Trophoblast cell (in vitro differentiated cells and primary cell): ENCODE data around the gene CABCOCO1.

Source experiments
- DNase-seq, 2 donors: peaks; one replicate each; pipeline ENCODE4 v3.0.0-alpha.2; 2016
- H2AFZ ChIP-seq: 2 replicates; pipeline ENCODE4 v1.6.1; 2013; ENCODE audit warnings: low read length, moderate library complexity, mild to moderate bottlenecking; ENCODE audit not compliant: insufficient read depth, poor library complexity
- H2AK5ac ChIP-seq: 2 replicates; pipeline ENCODE4 v1.6.1; 2013; ENCODE audit warnings: mild to moderate bottlenecking, low read length
- H2BK120ac ChIP-seq: 2 replicates; pipeline ENCODE4 v1.6.1; 2013; ENCODE audit warnings: low read length, mild to moderate bottlenecking, moderate library complexity; ENCODE audit not compliant: insufficient read depth, poor library complexity
- H2BK12ac ChIP-seq: 2 replicates; pipeline ENCODE4 v1.6.1; 2013; ENCODE audit warnings: mild to moderate bottlenecking, low read length, moderate library complexity
- H2BK5ac ChIP-seq: 2 replicates; pipeline ENCODE4 v1.6.1; 2013; ENCODE audit warnings: low read length, low read depth, moderate library complexity, mild to moderate bottlenecking; ENCODE audit not compliant: poor library complexity
- H3K14ac ChIP-seq: 2 replicates; pipeline ENCODE4 v1.6.1; 2013; ENCODE audit warnings: mild to moderate bottlenecking, low read length
- H3K18ac ChIP-seq: 2 replicates; pipeline ENCODE4 v1.6.1; 2013; ENCODE audit warnings: mild to moderate bottlenecking, low read length
- H3K23ac ChIP-seq: 2 replicates; pipeline ENCODE4 v1.6.1; 2013; ENCODE audit warnings: low read length
- H3K27ac ChIP-seq: 2 replicates; pipeline ENCODE4 v1.5.1; 2013; ENCODE audit warnings: low read depth, mild to moderate bottlenecking, inconsistent platforms, low read length, moderate library complexity
- H3K27me3 ChIP-seq: 2 replicates; pipeline ENCODE4 v1.6.1; 2013; ENCODE audit warnings: inconsistent platforms, mild to moderate bottlenecking, low read length, moderate library complexity; ENCODE audit not compliant: insufficient read depth
- H3K36me3 ChIP-seq, 2 experiments: 1 replicate in 1 of 2; 2 replicates in 1 of 2; pipeline ENCODE4 v1.6.1; 2013; ENCODE audit warnings: low read length in 2 of 2, mild to moderate bottlenecking in 2 of 2, moderate library complexity in 1 of 2; ENCODE audit not compliant: insufficient read depth in 2 of 2, control insufficient read depth in 1 of 2
- H3K4ac ChIP-seq: 2 replicates; pipeline ENCODE4 v1.6.1; 2013; ENCODE audit warnings: low read depth, mild to moderate bottlenecking, low read length, moderate library complexity
- H3K4me1 ChIP-seq, 2 experiments: 1 replicate in 1 of 2; 2 replicates in 1 of 2; pipeline ENCODE4 v1.6.1; 2013; ENCODE audit warnings: low read length in 2 of 2, mild to moderate bottlenecking in 2 of 2, moderate library complexity in 1 of 2; ENCODE audit not compliant: insufficient read depth in 2 of 2, control insufficient read depth in 1 of 2
- H3K4me2 ChIP-seq: 2 replicates; pipeline ENCODE4 v1.6.1; 2013; ENCODE audit warnings: inconsistent platforms, mild to moderate bottlenecking, low read length, moderate library complexity
- H3K4me3 ChIP-seq: 2 replicates; pipeline ENCODE4 v1.5.1; 2013; ENCODE audit warnings: mild to moderate bottlenecking, low read depth, low read length, inconsistent platforms
- H3K79me1 ChIP-seq: one replicate; pipeline ENCODE4 v1.6.1; 2013; ENCODE audit warnings: low read length
- H3K79me2 ChIP-seq: 2 replicates; pipeline ENCODE4 v1.6.1; 2013; ENCODE audit warnings: low read length, mild to moderate bottlenecking; ENCODE audit not compliant: control insufficient read depth, insufficient read depth, poor library complexity
- H3K9ac ChIP-seq: 2 replicates; pipeline ENCODE4 v1.6.1; 2013; ENCODE audit warnings: mild to moderate bottlenecking, low read length
- H3K9me3 ChIP-seq: 2 replicates; pipeline ENCODE4 v1.6.1; 2013; ENCODE audit warnings: low read depth, mild to moderate bottlenecking, control low read depth, inconsistent platforms, low read length; ENCODE audit not compliant: insufficient read depth
- H4K12ac ChIP-seq: 2 replicates; pipeline ENCODE4 v1.6.1; 2013; ENCODE audit warnings: low read depth, mild to moderate bottlenecking, low read length, moderate library complexity
- H4K8ac ChIP-seq: 2 replicates; pipeline ENCODE4 v1.6.1; 2013; ENCODE audit warnings: low read depth, mild to moderate bottlenecking, low read length, moderate library complexity
- H4K91ac ChIP-seq: one replicate; pipeline ENCODE4 v1.6.1; 2013; ENCODE audit warnings: low read depth, mild to moderate bottlenecking, low read length, moderate library complexity
- WGBS: extraction: QIAGEN DNeasy Blood & Tissue Kit; methylation state at CpG from one replicate; pipeline ENCODE4 v1.1.7; 2013; ENCODE audit warnings: missing lambda C conversion rate; ENCODE audit not compliant: insufficient read length, insufficient coverage; ENCODE audit errors: extremely low coverage; 5-methylcytosine and 5-hydroxymethylcytosine counted together

CABCOCO1 gene

GRCh38 chr10:61730671-61731070 is 67.9 kb downstream of the CABCOCO1 start:
- Histone ChIP-seq H2AFZ (no peak overlapping the region), H3K9me3 (no peaks in the 10 kb centered on the region), H3K79me1 (no peaks in the 10 kb centered on the region), H3K27ac (no peak overlapping the region), H3K79me2 (no peaks in the 10 kb centered on the region), H4K91ac (no peak overlapping the region), H3K23ac (no peak overlapping the region), H3K36me3 (no peaks in the 10 kb centered on the region), H3K4me1 (no peaks in the 10 kb centered on the region), H2BK120ac (no peak overlapping the region), H4K12ac (no peak overlapping the region), H3K18ac (no peak overlapping the region), H3K4me3 (no peak overlapping the region), H3K9ac (no peak overlapping the region), H3K14ac (no peak overlapping the region), H4K8ac (no peak overlapping the region), H3K4ac (no peak overlapping the region), H2BK5ac (no peak overlapping the region), H3K4me2 (no peak overlapping the region), H3K27me3 (no peaks in the 10 kb centered on the region), H2AK5ac (no peak overlapping the region), H2BK12ac (no peak overlapping the region)
- DNase-seq, result no peak
- WGBS, result no CpG with 5 or more reads among the region's 2 CpGs

- Histone ChIP-seq H3K36me3 (no peaks in the 10 kb centered on the region), H3K4me2 (no peak overlapping the region), H2BK5ac (no peak overlapping the region), H2AK5ac (no peak overlapping the region), H4K91ac (no peak overlapping the region), H4K8ac (no peak overlapping the region), H3K9me3 (no peaks in the 10 kb centered on the region), H3K79me1 (no peaks in the 10 kb centered on the region), H3K4me1 (no peaks in the 10 kb centered on the region), H3K79me2 (no peaks in the 10 kb centered on the region), H3K4ac (no peak overlapping the region), H2BK120ac (no peak overlapping the region), H2AFZ (no peak overlapping the region), H3K9ac (no peak overlapping the region), H3K4me3 (no peak overlapping the region), H3K18ac (no peak overlapping the region), H3K14ac (no peak overlapping the region), H3K27ac (no peak overlapping the region), H3K27me3 (no peaks in the 10 kb centered on the region), H3K23ac (no peak overlapping the region), H2BK12ac (no peak overlapping the region), H4K12ac (no peak overlapping the region)
- no CpG with 5 or more reads among the region's 1 CpG for WGBS
- DNase-seq, result no peak
These were observed 68.9 kb downstream of the CABCOCO1 start for GRCh38 chr10:61731638-61732037.

- Histone ChIP-seq H3K18ac (no peak overlapping the region), H3K79me2 (no peaks in the 10 kb centered on the region), H3K9ac (no peak overlapping the region), H2BK120ac (no peak overlapping the region), H3K4me2 (no peak overlapping the region), H3K4me3 (no peak overlapping the region), H4K91ac (no peak overlapping the region), H3K9me3 (no peaks in the 10 kb centered on the region), H3K14ac (no peak overlapping the region), H2BK5ac (no peak overlapping the region), H3K36me3 (no peaks in the 10 kb centered on the region), H2AK5ac (no peak overlapping the region), H3K4me1 (no peaks in the 10 kb centered on the region), H3K23ac (no peak overlapping the region), H4K8ac (no peak overlapping the region), H3K27me3 (no peaks in the 10 kb centered on the region), H4K12ac (no peak overlapping the region), H3K4ac (no peak overlapping the region), H3K79me1 (no peaks in the 10 kb centered on the region), H3K27ac (no peak overlapping the region), H2AFZ (no peak overlapping the region), H2BK12ac (no peak overlapping the region)
- no peak for DNase-seq
- no CpG with 5 or more reads among the region's 4 CpGs for WGBS
These were observed 70.0 kb downstream of the CABCOCO1 start for GRCh38 chr10:61732629-61733278.

GRCh38 chr10:61733358-61733940 is 70.7 kb downstream of the CABCOCO1 start:
- Histone ChIP-seq H4K91ac (no peak overlapping the region), H2AFZ (no peak overlapping the region), H2BK12ac (no peak overlapping the region), H3K79me2 (no peaks in the 10 kb centered on the region), H3K4me1 (no peaks in the 10 kb centered on the region), H2AK5ac (no peak overlapping the region), H3K4me2 (no peak overlapping the region), H3K14ac (no peak overlapping the region), H3K27ac (no peak overlapping the region), H3K9me3 (no peaks in the 10 kb centered on the region), H3K23ac (no peak overlapping the region), H4K8ac (no peak overlapping the region), H2BK120ac (no peak overlapping the region), H3K79me1 (no peaks in the 10 kb centered on the region), H3K18ac (no peak overlapping the region), H4K12ac (no peak overlapping the region), H2BK5ac (no peak overlapping the region), H3K4ac (no peak overlapping the region), H3K9ac (no peak overlapping the region), H3K4me3 (no peak overlapping the region), H3K27me3 (no peaks in the 10 kb centered on the region), H3K36me3 (no peaks in the 10 kb centered on the region)
- DNase-seq, result peak; percentile 22 to 80
- no CpG with 5 or more reads among the region's 1 CpG for WGBS
